A549 (cell line): Measurements from ENCODE around the gene SYTL3. TPM values are rescaled to one million over a fixed set of nuclear protein-coding genes. Genes with fewer than 3 reads are reported as not detected.

Source experiments
- ATAC-seq, 2 experiments: fragments of 200-7000 bp in 1 of 2; fragments of >200 bp in 1 of 2; cut with Nextera tagmentation in 1 of 2; cut with Tn5 transposase in 1 of 2; 3 replicates each; pipeline versions ENCODE4 v1.8.0 to v1.9.1; 2018 to 2020; ENCODE audit warnings: mild to moderate bottlenecking in 1 of 2, moderate library complexity in 1 of 2
- CTCF ChIA-PET: fragments of 300-600 bp; sonication (Branson Sonifier 250); formaldehyde crosslinking; extraction: SDS; loops from one replicate; lab custom pipeline; 2021; ENCODE audit warnings: antibody characterized with exemption, inconsistent platforms; lab: Yijun Ruan, JAX
- POLR2A ChIA-PET: fragments of 350-600 bp; formaldehyde crosslinking; extraction: SDS; loops from one replicate; lab custom pipeline; 2021; ENCODE audit warnings: antibody characterized with exemption, inconsistent platforms; lab: Yijun Ruan, JAX
- DNase-seq, 2 experiments: peaks; one replicate each; pipeline versions ENCODE4 v3.0.0 to v3.0.0-alpha.2; 2011 to 2016; ENCODE audit warnings: low read depth in 1 of 2, low spot score in 1 of 2
- FAIRE-seq: peaks from 2 replicates; lab custom pipeline; 2011; peaks lifted over from hg19 to GRCh38; lab: Jason Lieb, UNC
- H3K27ac ChIP-seq, 2 experiments: fragments of >200 bp; sonication (Bioruptor Twin); formaldehyde crosslinking; 3 replicates each; pipeline ENCODE4 v1.5.1; 2016 to 2017
- H3K4me1 ChIP-seq: fragments of >200 bp; sonication (Bioruptor Twin); formaldehyde crosslinking; 3 replicates; pipeline ENCODE4 v1.6.1; 2016
- H3K4me2 ChIP-seq: fragments of >200 bp; sonication (Bioruptor Twin); formaldehyde crosslinking; 3 replicates; pipeline ENCODE4 v1.6.1; 2016
- H3K4me3 ChIP-seq: fragments of >200 bp; sonication (Bioruptor Twin); formaldehyde crosslinking; 3 replicates; pipeline ENCODE4 v1.5.1; 2016
- H3K9me3 ChIP-seq: fragments of >200 bp; sonication (Bioruptor Twin); formaldehyde crosslinking; 3 replicates; pipeline ENCODE4 v1.6.1; 2016
- BHLHE40 ChIP-seq: IDR thresholded peaks from 2 replicates; pipeline ENCODE4 v1.6.1; 2012; ENCODE audit warnings: low read depth, low read length, inconsistent platforms
- CBX2 ChIP-seq: fragments of 200-600 bp; sonication (generic); IDR thresholded peaks from 2 replicates; pipeline ENCODE4 v1.6.1; 2016; ENCODE audit warnings: low read depth, mild to moderate bottlenecking, borderline replicate concordance
- CBX8 ChIP-seq: fragments of 200-600 bp; sonication (generic); IDR thresholded peaks from 2 replicates; pipeline ENCODE4 v1.6.1; 2016
- EHF ChIP-seq: fragments of 250-450 bp; sonication (Bioruptor Pico); IDR thresholded peaks from 2 replicates; pipeline ENCODE4 v1.5.0; 2020; ENCODE audit warnings: mild to moderate bottlenecking
- EHMT2 ChIP-seq: fragments of 200-600 bp; sonication (generic); IDR thresholded peaks from 2 replicates; pipeline ENCODE4 v1.6.1; 2016; ENCODE audit warnings: antibody characterized with exemption, low read depth, mild to moderate bottlenecking, moderate library complexity
- FOSB ChIP-seq: fragments of 250-450 bp; sonication (Bioruptor Pico); IDR thresholded peaks from 2 replicates; pipeline ENCODE4 v1.5.0; 2020; ENCODE audit warnings: mild to moderate bottlenecking, moderate library complexity
- HEYL ChIP-seq: fragments of 250-450 bp; sonication (Bioruptor Pico); IDR thresholded peaks from 2 replicates; pipeline ENCODE4 v1.8.0; 2021; ENCODE audit warnings: mild to moderate bottlenecking, moderate library complexity
- HMGXB4 ChIP-seq: fragments of 250-450 bp; sonication (Bioruptor Pico); IDR thresholded peaks from 2 replicates; pipeline ENCODE4 v1.5.0; 2021; ENCODE audit warnings: mild to moderate bottlenecking, moderate library complexity, borderline replicate concordance
- HOXB5 ChIP-seq: fragments of 250-450 bp; sonication (Bioruptor Pico); IDR thresholded peaks from 2 replicates; pipeline ENCODE4 v1.5.0; 2020; ENCODE audit warnings: mild to moderate bottlenecking, moderate library complexity
- JUN ChIP-seq, 2 experiments: fragments of >200 bp; sonication (Bioruptor Twin); formaldehyde crosslinking; IDR thresholded peaks; 2 replicates in 1 of 2; 3 replicates in 1 of 2; pipeline ENCODE4 v1.6.1; 2016 to 2017
- KDM1A ChIP-seq: fragments of 200-600 bp; sonication (generic); IDR thresholded peaks from 2 replicates; pipeline ENCODE4 v1.6.1; 2016; ENCODE audit warnings: low read depth, mild to moderate bottlenecking
- NR3C1 ChIP-seq: fragments of >200 bp; sonication (Bioruptor Twin); formaldehyde crosslinking; IDR thresholded peaks from 3 replicates; pipeline ENCODE4 v1.6.1; 2017
- POLR2AphosphoS2 ChIP-seq: conservative IDR thresholded peaks from 2 replicates; pipeline ENCODE4 v1.6.1; 2012; ENCODE audit warnings: low read length, improper control_type of control experiment, inconsistent platforms
- RFX5 ChIP-seq: fragments of 450-650 bp; IDR thresholded peaks from 2 replicates; pipeline ENCODE4 v1.7.1; 2014; ENCODE audit warnings: antibody characterized with exemption, mild to moderate bottlenecking, moderate library complexity
- RNF2 ChIP-seq: fragments of 200-600 bp; sonication (generic); IDR thresholded peaks from 2 replicates; pipeline ENCODE4 v1.6.1; 2016; ENCODE audit warnings: low read depth, mild to moderate bottlenecking, antibody characterized with exemption, moderate library complexity, borderline replicate concordance
- SMC3 ChIP-seq: fragments of >200 bp; sonication (Bioruptor Twin); formaldehyde crosslinking; IDR thresholded peaks from 3 replicates; pipeline ENCODE4 v1.6.1; 2018; ENCODE audit warnings: inconsistent platforms
- SREBF2 ChIP-seq: fragments of 450-650 bp; IDR thresholded peaks from 2 replicates; pipeline ENCODE4 v1.6.1; 2014; ENCODE audit warnings: mild to moderate bottlenecking, moderate library complexity
- TFCP2L1 ChIP-seq: fragments of 250-450 bp; sonication (Bioruptor Pico); IDR thresholded peaks from 2 replicates; pipeline ENCODE4 v1.5.0; 2021; ENCODE audit warnings: mild to moderate bottlenecking
- ZFP36 ChIP-seq: fragments of 450-650 bp; IDR thresholded peaks from 2 replicates; pipeline ENCODE4 v1.6.1; 2014; ENCODE audit warnings: borderline replicate concordance; ENCODE audit not compliant: partially characterized antibody
- WGBS: methylation state at CpG from one replicate; pipeline ENCODE4 v1.1.6; 2017; ENCODE audit errors: missing lambda C conversion rate; 5-methylcytosine and 5-hydroxymethylcytosine counted together
- polyA plus RNA-seq, 4 experiments: library from polyadenylated mRNA; depleted of rRNA in 3 of 4; stranded (reverse); fragments of >200 nt; fragmentation: RNase III in 1 of 4; extraction: RNeasy Plus Mini Kit Qiagen cat#74134 plus additional on column Dnase treatment in 1 of 4; gene quantifications; 2 replicates in 3 of 4; 3 replicates in 1 of 4; pipeline ENCODE4 v1.2.3, GENCODE V29; 2011 to 2017
- TF ChIP-seq, protein P1 (sequence below): IDR thresholded peaks from 2 replicates; pipeline ENCODE4 v1.6.1; 2012
- TF ChIP-seq, protein P2 (sequence below): fragments of 450-650 bp; IDR thresholded peaks from 2 replicates; pipeline ENCODE4 v1.6.1; 2014; ENCODE audit warnings: antibody characterized with exemption

Gene SYTL3
- polyA plus RNA-seq, 2 of the 4 experiments (the other 2 are of a cell fraction): 0.63 to 0.89 TPM

GRCh38 chr6:158784505-158784904 is 134.7 kb downstream of the SYTL3 start:
- no peak for FAIRE-seq
- TF ChIP-seq FOSB (CRISPR knock-in tag): no peak
- TF ChIP-seq SMC3: no peak
- TF ChIP-seq HMGXB4 (CRISPR knock-in tag): no peak
- no peak for TF ChIP-seq SREBF2
- TF ChIP-seq, all 56 proteins: peak for 0
- CTCF ChIA-PET: interaction anchor here (0.6 to 0.9 kb wide), 2 partner anchors 80 to 188 kb away, joined by 3 read pairs; no protein-coding TSS in a partner anchor
- DNase-seq (no peak), ATAC-seq (no peak)
- Histone ChIP-seq H3K27ac (peak overlapping the region in 1 of 2 experiments; percentile 1; a peak in 1 of 6 replicates), H3K9me3 (no peaks in the 10 kb centered on the region), H3K4me2 (no peak overlapping the region), H3K4me3 (no peak overlapping the region), H3K4me1 (peaks cover 19% of the 10 kb centered on the region; the same call in 2 of the 3 replicates)
- 59% methylated on average over 6 of the region's 6 CpGs for WGBS
- POLR2A ChIA-PET: no interaction called here

- ATAC-seq (no peak), DNase-seq (no peak), FAIRE-seq (no peak)
- no peak overlapping the region for H3K4me2 ChIP-seq
- CTCF ChIA-PET: interaction anchor here (0.9 kb wide), 1 partner anchor 187 kb away, joined by 3 read pairs; no protein-coding TSS in a partner anchor
- no peaks in the 10 kb centered on the region for H3K9me3 ChIP-seq
- POLR2A ChIA-PET: no interaction called here
- H3K4me3 ChIP-seq: no peak overlapping the region
- peaks cover 24% of the 10 kb centered on the region; the same call in 2 of the 3 replicates for H3K4me1 ChIP-seq
- peak overlapping the region in 1 of 2 experiments; percentile 1; a peak in 1 of 6 replicates for H3K27ac ChIP-seq
- 92% methylated on average over 8 of the region's 12 CpGs for WGBS
- TF ChIP-seq RNF2 (no peak), CBX8 (no peak), TFCP2L1 (no peak), CBX2 (no peak)
- TF ChIP-seq, all 56 proteins: peak for 0
Measured at GRCh38 chr6:158785036-158785435, 135.2 kb downstream of the SYTL3 start.

DNA sequence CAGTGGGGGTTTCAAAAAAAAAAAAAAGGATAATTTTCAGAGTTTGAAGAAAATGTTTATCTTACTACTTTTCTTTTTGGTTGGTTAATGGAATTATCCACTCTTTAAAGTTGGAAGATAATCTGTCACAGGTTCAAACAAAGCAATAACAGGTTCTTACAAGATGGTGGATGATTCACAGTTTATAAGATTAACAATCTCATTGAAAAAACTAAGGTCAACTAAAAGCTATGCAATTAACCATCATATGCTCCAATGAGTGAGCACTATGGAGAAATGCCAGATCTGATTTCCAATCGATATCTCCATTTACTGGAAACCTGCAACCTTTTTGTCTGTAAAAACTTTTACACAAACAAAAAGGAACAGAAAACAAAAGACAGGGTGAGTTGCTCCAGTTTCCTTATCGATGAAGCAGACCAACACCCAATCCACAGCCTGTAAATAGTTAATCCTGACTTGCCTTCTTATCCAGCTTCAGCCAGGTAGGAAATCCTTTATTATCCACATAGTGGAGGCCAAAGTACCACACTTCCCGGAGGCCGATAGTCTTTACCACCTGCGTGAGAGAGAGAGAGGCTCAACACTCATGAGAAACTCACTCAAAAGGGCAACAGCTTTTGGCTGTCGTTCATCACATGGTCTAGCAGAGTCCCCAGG is 136.9 kb downstream of the SYTL3 start:
- no peaks in the 10 kb centered on the region for H3K9me3 ChIP-seq
- no peak overlapping the region for H3K4me2 ChIP-seq
- H3K4me1 ChIP-seq: peaks cover 35% of the 10 kb centered on the region
- no peak overlapping the region for H3K4me3 ChIP-seq
- FAIRE-seq (no peak), DNase-seq (no peak), ATAC-seq (no peak)
- 0 out of 2 replicates have a peak, but pooled peaks have one; percentile 75 for TF ChIP-seq POLR2AphosphoS2
- no peak for TF ChIP-seq BHLHE40
- WGBS: 92% methylated on average over 6 of the region's 6 CpGs
- H3K27ac ChIP-seq: no peak overlapping the region
- ChIA-PET CTCF (no interaction called here), POLR2A (no interaction called here)

GRCh38 chr6:158787395-158787794 is 137.5 kb downstream of the SYTL3 start:
- no peak for ATAC-seq
- no peak for TF ChIP-seq KDM1A
- TF ChIP-seq HOXB5: no peak
- no peak for TF ChIP-seq EHMT2
- TF ChIP-seq EHF (CRISPR knock-in tag): no peak
- no peak for TF ChIP-seq NR3C1
- TF ChIP-seq ZFP36: no peak
- TF ChIP-seq, protein P1, sequence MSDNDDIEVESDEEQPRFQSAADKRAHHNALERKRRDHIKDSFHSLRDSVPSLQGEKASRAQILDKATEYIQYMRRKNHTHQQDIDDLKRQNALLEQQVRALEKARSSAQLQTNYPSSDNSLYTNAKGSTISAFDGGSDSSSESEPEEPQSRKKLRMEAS: no peak
- TF ChIP-seq, protein P2, sequence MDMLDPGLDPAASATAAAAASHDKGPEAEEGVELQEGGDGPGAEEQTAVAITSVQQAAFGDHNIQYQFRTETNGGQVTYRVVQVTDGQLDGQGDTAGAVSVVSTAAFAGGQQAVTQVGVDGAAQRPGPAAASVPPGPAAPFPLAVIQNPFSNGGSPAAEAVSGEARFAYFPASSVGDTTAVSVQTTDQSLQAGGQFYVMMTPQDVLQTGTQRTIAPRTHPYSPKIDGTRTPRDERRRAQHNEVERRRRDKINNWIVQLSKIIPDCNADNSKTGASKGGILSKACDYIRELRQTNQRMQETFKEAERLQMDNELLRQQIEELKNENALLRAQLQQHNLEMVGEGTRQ: no peak
- TF ChIP-seq RFX5: no peak
- no peak for TF ChIP-seq HEYL (CRISPR knock-in tag)
- TF ChIP-seq JUN (IDR thresholded peaks at IDR 0.05): no peak
- FAIRE-seq: no peak
- ChIA-PET CTCF (interaction anchor here (2.4 kb wide), 1 partner anchor 80 kb away, joined by 5 read pairs; no protein-coding TSS in a partner anchor), POLR2A (no interaction called here)
- Histone ChIP-seq H3K27ac (no peak overlapping the region), H3K4me1 (peaks cover 41% of the 10 kb centered on the region), H3K4me2 (no peak overlapping the region), H3K4me3 (no peak overlapping the region), H3K9me3 (no peaks in the 10 kb centered on the region)
- DNase-seq: no peak
- WGBS: 75% methylated on average over 3 of the region's 6 CpGs
